GM21786 (cell line): ENCODE measurements around the gene CTSD.

ENCODE experiments used
- ATAC-seq: cut with Tn5 transposase; IDR thresholded peaks from one replicate; pipeline ENCODE4 v1.9.1; 2021; ENCODE audit not compliant: unreplicated experiment

Gene CTSD

DNA sequence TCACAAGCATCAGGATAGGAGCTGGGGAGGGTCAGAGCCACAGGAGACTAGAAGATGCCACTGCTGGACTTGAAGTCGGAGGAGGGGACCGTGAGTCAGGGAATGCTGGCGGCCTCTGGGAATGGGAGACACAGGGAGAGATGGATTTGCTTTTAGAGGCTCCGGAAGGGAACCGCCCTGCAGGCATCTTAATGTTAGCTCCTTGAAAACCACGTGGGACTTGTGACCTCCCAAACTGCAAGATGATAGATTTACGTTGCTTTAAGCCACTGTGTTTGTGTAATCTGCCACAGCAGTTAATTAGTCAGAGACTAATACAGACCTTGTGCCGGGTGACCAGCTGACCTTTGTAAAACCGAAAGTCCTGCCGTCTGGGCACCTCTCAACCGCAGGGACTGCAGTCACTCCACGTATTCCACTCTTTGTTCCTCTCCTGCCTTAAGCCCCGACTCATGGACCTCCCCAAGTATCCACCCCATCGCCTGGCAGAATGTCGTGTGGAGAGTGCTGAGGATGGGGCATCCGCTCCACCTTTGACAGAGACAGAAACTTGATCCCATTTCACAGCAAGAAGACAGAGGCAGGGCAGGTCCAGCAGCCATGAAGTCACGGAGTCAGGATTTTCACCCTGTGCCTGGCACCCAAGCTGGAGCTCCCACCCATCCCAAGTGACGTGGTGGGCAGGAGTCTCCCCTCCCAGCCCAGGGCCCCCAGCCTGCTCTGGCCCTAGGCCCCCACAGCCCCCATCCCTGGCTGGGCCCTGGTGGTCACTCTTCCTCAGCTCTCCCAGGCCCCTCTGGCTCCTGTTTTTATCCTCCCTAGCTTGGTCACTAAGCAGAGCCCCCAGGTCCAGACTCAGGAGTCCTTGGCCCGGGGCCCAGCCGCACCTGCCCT lies 19.4 kb upstream of the CTSD start:
- ATAC-seq, result no peak

DNA sequence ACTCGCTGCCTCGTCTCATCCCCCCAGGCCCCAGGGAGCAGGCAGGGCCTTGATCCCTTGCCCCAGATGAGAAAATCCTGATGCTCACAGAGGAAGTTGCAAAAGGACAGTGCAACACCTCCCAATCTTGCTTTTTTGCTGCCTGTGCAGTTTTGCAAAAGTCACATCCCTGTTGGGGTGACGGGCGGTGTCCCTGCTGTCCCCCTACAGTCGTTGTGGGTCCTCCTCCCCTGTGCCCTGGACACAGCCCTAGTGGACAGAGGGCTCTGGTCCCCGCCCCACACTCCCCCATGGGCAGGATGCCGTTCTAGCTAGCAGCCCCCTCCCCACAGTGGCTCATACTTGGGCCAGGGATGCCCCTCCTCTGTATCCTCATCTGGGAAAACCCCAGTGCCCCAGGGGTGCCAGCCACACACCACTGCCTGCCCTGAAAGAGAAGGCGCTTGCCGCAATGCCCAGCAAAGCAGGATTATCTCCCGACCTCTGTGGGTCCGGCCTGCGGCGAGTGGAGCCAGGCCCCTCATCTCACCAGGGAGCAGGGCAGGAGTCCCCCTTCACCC lies 18.4 kb upstream of the CTSD start:
- no peak for ATAC-seq

DNA sequence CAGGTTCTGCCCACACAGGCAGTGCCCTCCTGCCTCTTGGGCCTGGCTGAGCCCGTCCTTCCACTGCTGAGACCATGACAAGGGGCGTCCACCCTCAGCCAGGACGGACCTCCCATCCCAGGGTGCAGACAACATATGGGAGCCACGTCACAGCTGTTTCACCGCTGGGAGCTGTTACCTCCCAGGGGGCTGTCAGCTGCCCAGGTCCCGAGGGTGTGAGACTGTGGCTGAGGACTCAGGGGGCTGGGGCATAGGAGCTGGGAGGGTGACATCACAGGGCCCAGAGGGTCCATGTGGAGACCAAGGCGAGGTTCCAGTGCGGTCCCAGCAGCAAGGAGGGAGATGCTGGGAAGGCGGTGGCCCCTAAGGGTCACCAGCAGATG lies 17.9 kb upstream of the CTSD start:
- no peak for ATAC-seq

DNA sequence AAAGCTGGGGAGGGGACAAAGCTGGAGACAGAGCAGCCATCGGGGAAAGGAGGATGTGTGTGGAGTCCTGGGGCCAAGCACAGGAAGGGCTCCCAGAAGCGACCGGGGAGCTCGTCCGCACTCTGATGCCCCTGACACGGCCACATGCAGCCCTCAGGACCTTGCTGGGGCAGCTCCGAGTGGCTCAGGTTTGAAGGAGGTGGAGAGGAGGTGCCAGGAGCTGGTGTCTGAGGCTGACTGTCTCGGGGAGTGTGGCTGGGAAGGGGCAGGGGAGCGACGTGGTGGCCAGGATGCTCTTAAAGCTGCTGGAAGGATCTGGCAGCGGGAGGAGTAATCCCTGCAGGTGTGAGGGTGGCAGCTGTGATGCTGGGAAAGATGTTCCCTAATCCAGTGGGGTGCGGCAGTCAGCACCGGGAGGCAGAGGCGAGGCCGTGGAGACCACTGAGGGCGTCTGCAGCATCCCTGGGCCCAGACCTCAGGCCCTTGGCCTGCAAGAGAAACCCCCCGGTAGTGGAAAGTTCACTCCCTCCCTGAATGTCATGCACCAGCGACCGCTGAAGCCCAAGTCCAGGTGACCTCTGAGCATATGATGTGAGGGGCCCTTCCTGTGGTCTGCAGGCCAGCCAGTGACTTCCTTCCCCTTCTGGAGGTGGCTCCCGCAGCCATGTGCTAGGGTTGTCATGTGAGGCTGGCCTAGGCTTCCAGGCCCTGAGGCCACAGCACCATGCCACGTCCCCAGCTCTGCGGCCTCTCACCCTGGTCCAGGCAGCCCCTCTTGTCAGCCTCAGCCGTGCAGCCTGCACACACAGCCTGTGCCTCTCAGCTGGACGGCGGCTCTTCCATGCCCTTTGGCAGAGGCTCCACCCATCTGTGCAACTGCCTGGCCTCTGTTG lies 17.2 kb upstream of the CTSD start:
- no peak for ATAC-seq

DNA sequence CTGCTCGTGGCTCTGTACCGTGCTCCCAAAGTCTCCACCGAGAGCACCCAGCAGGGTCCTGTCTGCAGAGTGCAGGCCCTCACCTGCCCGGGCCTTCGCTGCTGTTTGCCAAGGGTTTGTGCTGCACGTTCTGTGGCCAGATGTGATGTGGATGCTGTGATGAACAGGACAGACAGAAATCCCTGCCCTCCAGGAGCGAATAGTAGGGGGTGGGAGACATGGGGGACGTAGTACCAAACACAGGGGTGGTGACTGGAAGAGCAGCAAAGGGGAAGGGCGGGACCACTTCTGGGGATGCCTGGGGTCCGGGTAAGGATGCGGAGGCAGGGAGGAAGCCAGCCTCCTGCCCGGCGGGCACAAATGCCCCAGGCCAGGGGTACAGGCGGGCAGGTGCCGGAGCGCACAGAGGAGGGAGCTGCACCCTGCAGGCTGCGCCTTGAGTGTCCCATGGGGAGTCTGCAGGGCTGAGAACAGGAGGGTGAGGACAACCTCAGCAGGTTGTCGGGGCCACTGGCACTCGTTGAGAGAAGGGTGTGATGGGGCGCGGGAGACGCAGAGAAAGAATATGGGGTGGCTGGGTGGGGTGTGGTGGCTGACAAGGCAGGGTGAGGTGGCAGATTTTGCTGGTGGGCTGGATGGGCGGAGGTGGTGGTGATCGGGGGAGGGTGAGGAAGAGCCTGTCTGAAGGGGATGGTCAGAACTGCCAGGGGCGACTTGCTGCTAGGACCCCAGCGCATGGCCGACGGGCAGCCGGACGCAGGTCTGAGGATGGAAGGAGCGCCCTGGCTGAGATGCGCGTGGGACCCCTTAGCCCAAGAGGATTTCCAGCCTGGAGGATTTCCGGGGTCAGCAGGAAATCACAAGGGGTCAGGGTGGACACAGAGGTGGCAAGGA lies 16.3 kb upstream of the CTSD start:
- ATAC-seq, result no peak

DNA sequence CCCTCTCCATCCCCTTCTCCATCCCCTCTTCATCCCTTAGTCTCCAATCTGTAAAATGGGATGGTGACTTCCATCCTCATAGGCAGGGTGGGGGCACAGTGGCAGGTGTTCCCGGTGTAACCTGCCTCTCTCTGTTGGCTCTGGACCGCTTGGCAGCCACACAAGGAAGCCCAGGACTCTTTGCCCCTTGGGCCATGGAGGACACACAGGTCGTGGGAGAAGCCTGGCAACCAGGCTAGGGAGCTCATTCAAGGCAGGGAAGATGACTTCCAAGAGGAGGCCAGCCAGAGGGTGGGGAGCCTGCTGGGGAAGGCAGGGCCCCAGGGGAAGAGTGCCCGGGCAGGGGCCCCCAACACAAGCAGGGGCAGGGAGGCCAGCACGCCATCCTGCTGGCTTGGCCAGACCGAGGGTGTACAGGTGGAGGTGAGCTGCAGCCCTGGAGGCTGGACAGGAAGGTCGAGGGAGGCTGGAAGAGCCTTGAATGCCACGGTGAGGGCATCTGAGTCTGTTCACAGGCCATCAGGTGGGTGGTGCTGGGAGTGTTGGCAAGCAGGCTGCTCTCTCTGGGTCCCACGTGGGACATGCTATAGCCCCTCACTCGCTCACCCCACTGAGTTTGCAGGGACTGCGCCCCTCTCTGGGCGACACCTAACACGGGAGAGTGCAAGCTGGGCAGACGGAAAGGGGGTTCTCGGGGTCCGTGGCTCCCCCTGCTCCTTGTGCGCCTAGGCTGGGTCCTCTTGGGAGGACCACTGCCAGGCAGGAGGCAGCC lies 15.5 kb upstream of the CTSD start:
- ATAC-seq, result no peak

DNA sequence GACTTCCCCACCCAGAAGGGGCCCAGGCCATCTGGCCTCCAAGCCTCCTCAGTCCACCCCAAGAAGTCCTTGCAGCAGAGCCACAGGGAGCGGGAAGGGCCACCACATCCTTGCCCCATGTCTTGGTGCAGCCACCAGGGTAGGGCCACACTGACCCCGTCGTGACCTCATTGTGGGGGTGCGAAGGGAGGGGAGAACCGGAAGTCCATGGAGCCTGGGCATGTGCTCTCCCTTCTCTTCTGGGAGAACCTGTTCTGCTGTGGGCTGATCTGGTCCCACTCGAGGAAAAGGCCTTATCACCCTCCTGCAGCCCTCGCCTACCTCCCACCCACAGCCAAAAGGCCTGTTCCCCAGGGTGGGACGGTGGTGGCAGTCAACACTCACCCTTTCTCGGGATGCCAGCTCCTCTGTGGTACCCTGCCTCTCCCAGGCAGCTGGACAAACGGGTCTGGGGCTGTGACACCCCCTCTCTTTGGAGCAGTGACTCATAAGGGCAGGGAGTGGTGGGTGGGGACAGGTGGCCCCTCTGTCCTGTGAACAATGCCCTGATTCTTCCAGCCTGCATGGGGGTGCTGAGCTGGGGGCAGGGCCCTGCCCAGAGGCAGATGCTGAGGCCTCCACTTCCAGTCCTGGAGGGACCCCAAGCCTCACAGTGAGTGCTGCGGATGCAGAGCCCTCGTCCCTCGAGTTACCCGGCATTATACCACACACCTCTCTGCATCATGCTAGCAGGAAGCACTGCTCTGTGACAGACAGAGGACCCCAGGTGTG lies 14.6 kb upstream of the CTSD start:
- ATAC-seq, result no peak

DNA sequence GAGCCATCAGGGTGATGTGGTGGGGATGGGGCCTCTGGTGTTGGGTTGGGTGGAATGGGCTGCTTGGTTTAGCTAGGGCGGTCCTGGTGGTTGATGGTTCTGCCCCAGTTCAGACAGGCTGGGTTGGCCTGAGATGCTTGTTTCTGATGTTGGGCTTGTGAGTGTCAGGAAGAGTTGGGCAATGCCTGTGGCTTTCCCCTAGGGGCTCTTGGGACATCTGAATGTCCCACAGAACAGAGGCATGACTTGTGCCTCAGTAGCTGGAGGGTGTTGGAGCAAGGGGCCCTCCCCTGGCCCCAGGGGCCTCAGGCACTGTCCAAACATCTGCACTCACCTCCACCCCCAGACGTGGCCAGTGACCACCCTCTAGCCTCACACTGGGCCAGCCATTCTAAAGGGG lies 14.0 kb upstream of the CTSD start:
- ATAC-seq, result no peak

DNA sequence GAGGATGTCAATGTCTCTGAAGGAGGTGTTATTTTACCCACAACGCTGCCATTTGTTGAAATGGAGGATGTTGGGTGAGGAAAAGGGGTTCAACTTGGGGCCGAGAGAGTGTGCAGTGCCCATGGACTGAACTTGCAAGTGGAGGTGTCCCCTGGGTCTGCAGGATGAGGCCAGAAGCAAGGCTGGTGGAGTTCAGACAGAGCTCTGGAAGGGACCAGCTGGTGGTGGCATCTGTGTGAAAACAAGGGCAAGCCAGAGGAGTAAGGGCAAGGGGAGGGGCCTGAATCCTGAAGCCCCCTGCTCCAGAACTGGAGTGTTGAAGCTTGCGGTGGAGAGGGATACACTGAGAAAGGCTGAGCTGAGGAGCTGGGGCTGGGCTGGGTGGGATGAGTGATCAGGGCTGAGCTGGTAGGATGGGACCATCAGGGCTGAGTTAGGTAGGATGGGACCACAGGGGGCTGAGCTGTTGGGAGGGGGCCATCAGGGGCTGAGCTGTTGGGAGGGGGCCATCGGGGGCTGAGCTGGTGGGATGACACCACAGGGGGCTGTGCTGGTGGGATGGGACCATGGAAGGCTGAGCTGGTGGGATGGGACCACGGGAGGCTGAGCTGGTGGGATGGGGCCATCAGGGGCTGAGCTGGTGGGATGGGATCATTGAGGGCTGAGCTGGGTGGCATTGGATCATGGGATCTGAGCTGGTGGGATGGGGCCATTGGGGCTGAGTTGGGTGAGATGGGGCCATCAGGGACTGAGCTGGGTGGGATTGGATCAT lies 13.4 kb upstream of the CTSD start:
- no peak for ATAC-seq

DNA sequence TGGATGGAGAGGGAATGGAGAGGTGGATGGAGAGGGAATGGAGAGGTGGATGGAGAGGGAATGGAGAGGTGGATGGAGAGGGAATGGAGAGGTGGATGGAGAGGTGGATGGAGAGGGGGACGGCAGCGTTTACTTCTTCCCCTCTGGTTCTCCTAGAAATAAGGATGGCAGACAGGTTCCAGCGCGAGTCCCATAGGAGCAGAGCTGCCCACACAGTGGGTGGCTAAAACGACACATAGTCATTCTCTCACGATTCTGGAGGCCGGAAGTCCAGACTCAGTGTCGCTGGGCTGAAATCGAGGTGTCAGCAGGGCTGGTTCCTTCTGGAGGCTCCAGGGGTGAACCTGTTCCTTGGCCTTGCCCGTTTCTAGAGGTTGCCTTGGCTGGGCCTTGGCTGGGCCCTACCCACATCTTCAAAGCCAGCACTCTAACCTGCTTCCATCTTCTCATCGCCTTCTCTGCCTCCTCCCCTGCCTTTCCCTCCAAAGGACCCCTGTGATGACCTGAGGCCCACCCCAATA lies 12.7 kb upstream of the CTSD start:
- ATAC-seq, result no peak

DNA sequence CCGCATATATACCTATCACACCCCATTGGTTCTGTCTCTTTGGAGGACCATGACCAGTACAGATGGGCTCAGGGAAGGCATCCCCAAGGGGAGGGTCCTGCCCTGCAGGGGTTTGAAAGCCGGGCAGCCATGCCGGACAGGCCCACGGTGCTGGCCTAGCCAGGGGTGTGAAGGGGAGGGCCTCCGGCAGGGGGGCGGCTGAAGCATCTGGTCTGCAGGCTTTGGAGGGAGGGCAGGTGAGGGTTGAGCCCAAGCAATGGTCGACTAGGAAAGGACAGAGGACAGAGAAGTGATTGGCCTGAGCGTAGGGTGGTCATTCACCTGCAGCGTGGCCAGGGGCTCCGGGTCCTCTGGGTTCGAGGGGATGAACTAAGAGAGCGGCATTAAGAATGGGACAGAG lies 11.2 kb upstream of the CTSD start:
- ATAC-seq, result no peak

DNA sequence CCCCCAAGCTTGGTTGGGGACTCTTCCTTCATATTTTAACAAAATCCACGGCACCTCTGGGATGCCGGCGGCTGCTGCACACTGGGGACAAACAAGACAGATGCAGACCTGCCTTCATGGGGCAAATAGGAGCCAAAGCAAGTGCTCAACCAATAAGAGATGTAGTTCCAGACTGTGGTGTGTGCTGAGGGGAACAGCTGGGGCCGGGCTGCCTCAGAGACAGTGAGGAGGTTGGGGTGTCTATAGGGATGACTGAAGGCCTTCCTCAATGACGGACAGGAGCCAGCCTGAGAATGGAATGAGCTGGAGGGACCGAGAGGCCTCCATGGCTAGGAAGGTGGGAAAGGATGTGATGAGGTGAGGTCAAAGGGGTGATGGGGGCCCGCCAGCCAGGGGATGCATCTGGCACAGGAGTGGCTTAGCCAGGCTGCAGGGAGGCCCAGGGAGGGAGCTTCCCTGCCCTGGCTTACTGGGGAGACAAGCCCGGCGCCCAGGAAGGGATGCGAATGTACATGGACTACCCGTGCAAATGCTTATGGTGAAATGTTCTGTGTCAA lies 10.3 kb upstream of the CTSD start:
- ATAC-seq, result no peak

DNA sequence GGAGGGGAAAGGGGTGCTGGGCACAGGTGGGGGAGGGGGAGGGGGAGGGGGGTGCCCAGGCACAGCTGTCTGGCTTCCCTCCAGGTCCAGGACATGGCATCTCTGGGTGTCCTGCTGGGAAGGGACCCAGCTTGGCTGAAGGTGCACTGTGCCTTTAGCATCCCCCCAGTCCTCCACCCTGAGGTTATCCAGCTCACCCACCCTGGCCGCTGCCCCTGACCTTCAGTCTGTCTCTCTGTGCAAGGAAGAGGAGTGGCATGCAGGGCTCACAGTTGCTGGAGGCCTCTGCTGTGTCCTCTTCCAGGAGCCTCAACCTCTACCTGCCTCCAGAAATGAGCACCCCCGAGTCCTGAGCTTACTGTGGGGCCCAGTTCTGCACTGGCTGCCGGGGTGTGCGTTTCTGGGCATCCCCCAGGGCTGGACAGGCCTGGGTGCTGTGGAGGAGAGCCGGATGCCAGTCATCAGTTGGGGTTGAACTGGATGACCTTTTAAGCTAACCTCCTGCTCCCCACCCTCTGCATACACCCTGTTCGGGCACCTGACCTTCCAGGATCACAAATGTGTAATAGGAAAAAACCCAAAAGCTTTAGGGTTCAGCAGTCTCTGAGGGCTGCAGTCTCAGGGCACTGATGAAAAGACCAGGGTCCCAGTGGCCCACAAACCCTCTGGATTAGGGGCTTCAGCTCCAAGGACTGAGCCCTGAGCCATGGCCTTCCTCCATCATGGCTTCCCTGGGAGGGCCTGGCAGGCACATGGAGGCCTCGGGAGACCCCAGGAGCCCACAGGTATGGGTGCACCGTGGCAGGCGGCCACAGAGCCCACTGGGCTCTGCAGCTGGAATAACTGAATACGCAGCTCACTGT lies 9.6 kb upstream of the CTSD start:
- no peak for ATAC-seq

DNA sequence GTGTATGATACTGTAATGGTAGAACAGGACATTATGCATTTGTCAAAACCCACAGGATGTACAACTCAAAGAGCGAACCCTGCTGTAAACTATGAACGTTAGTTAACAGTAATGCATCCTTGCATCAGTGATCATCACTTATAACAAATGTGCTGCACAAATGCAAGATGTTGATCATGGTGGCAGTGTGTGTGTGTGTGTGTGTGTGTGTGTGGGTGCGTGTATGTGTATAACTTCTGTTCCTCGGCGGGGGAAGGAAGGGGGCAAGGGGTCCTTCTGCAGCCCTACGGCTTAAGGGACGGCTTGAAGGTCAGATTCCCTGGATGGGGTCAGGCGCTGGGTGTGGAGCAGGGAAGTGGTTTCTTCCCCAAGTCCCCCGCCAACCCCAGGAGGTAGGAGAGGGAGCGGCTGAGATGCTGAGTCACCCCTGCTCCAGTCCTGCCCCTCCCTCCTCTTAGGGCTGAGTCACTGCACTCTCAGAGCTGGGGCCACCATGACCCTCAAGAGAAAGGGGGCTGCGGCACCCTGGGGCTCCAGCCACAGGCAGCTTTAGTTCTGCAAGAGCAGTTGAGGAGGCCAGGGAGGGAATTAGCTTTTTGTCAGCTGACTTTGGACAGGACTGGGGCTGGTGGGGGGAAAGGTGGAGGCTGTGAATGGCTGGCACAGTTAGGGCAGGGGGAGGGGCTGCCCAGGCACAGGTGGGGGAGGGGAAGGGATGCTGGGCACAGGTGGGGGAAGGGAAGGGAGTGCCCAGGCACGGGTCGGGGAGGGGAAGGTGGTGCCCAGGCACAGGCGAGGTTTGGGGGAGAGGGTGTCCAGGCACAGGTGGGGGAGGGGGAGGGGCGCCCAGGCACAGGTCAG lies 8.8 kb upstream of the CTSD start:
- no peak for ATAC-seq

DNA sequence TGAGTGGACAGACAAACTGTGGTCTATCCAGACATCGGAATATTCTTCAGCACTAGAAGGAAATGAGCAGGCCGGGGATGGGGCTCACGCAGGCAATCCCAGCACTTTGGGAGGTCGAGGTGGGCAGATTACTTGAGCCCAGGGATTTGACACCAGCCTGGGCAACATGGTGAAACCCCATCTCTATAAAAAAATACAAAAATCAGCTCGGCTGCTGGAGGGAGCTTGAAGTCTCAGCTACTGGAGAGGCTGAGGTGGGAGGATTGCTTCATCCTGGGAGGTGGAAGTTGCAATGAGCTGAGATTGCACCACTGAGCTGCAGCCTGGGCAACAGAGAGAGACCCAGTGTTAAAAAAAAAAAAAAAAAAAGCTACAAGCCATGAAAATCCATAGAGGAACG lies 8.0 kb upstream of the CTSD start:
- ATAC-seq, result no peak

DNA sequence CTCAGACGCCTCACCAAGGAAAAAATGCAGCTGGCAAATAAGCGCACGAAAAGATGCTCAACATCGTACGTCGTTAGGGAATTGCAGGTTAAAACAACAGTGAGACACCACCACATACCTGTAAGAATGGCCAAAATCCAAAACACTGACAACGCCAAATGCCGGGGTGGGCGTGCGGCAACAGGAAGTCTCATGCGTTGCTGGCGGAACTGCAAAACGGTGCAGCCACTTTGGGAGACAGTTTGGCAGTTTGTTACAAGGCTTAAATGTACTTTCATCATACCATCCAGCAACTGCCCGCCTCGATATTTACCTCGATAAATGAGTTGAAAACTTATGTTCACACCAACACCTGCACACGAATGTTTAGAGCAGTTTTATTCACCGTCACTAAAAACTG lies 7.5 kb upstream of the CTSD start:
- ATAC-seq, result no peak
